ENCODE data around the gene ARFGEF3. TPM values are rescaled to one million over a fixed set of nuclear protein-coding genes. Genes with fewer than 3 reads are reported as not detected.

ARFGEF3 gene
- total and polyA plus RNA-seq, 11 donors = 0.58 to 11.9 (median 2.5) TPM

GRCh38 chr6:138371720-138372119 is 210.0 kb downstream of the ARFGEF3 start:
- WGBS, 4 donors = 43 to 50% (median 45%) methylated on average over 3 of the region's 3 CpGs
- DNase-seq (no peak), ATAC-seq (no peak)
- intact Hi-C loops (cut with DNase I) = no loop called here
- Histone ChIP-seq H3K36me3 (no peaks in the 10 kb centered on the region), H3K4me3 (no peak overlapping the region), H3K9me3 (peaks cover 0 to 5% (median 0%) of the 10 kb centered on the region in 12 donors), H3K27ac (no peak overlapping the region), H3K4me1 (no peaks in the 10 kb centered on the region), H3K27me3 (no peaks in the 10 kb centered on the region)
- TF ChIP-seq POLR2A (IDR thresholded peaks at IDR 0.05) = no peak

- Histone ChIP-seq H3K27ac (no peak overlapping the region), H3K4me1 (no peaks in the 10 kb centered on the region), H3K9me3 (no peaks in the 10 kb centered on the region), H3K27me3 (no peaks in the 10 kb centered on the region), H3K36me3 (no peaks in the 10 kb centered on the region), H3K4me3 (no peak overlapping the region)
- TF ChIP-seq CTCF (IDR thresholded peaks at IDR 0.05) = peak in 1 of 12 donors; percentile 16
- TF ChIP-seq POLR2A (IDR thresholded peaks at IDR 0.05) = no peak
- intact Hi-C loops (cut with DNase I) = no loop called here
- no peak for DNase-seq
- ATAC-seq = no peak
These were observed 211.1 kb downstream of the ARFGEF3 start for GRCh38 chr6:138372711-138373463.

- DNase-seq = no peak
These were observed 212.5 kb downstream of the ARFGEF3 start for GRCh38 chr6:138374230-138374629.

GRCh38 chr6:138374815-138375214 is 213.1 kb downstream of the ARFGEF3 start:
- Histone ChIP-seq H3K36me3 (no peaks in the 10 kb centered on the region), H3K4me3 (no peak overlapping the region), H3K27ac (no peak overlapping the region), H3K27me3 (no peaks in the 10 kb centered on the region), H3K9me3 (no peaks in the 10 kb centered on the region), H3K4me1 (no peaks in the 10 kb centered on the region)
- intact Hi-C loops (cut with DNase I) = no loop called here
- DNase-seq (no peak), ATAC-seq (no peak)
- TF ChIP-seq CTCF (IDR thresholded peaks at IDR 0.05) = no peak
- TF ChIP-seq POLR2A (IDR thresholded peaks at IDR 0.05) = no peak
- WGBS, 4 donors = 79 to 94% (median 91%) methylated on average over 2 of the region's 2 CpGs

More at GRCh38 chr6:138374230-138374629, 212.5 kb downstream of the ARFGEF3 start:
- Histone ChIP-seq H3K27ac (no peak overlapping the region), H3K4me1 (no peaks in the 10 kb centered on the region), H3K9me3 (no peaks in the 10 kb centered on the region), H3K27me3 (no peaks in the 10 kb centered on the region), H3K4me3 (no peak overlapping the region), H3K36me3 (no peaks in the 10 kb centered on the region)
- intact Hi-C loops (cut with DNase I) = no loop called here
- ATAC-seq = no peak
- TF ChIP-seq CTCF (IDR thresholded peaks at IDR 0.05) = no peak
- TF ChIP-seq POLR2A (IDR thresholded peaks at IDR 0.05) = no peak

GRCh38 chr6:138377042-138377441 is 215.3 kb downstream of the ARFGEF3 start:
- Histone ChIP-seq H3K4me1 (no peaks in the 10 kb centered on the region), H3K27me3 (no peaks in the 10 kb centered on the region), H3K4me3 (no peak overlapping the region), H3K27ac (no peak overlapping the region), H3K9me3 (no peaks in the 10 kb centered on the region), H3K36me3 (no peaks in the 10 kb centered on the region)
- intact Hi-C loops (cut with DNase I) = no loop called here
- TF ChIP-seq CTCF (IDR thresholded peaks at IDR 0.05) (no peak), POLR2A (IDR thresholded peaks at IDR 0.05) (no peak)
- ATAC-seq (no peak), DNase-seq (no peak)

Measured in heart left ventricle (tissue), 16 donors.